Pericardium fibroblast (primary cell): ENCODE measurements around the gene TMED6. TPM values are rescaled to one million over a fixed set of nuclear protein-coding genes. Genes with fewer than 3 reads are reported as not detected.

Experiments used
- total RNA-seq: library from RNA; depleted of rRNA; stranded (reverse); fragments of >200 nt; gene quantifications from 2 replicates; pipeline ENCODE4 v1.2.3, GENCODE V29; 2015

Gene TMED6
- total RNA-seq = not detected in 2 replicates

GRCh38 chr16:69351309-69352027 lies at the start of gene TMED6:
Gene TMED6 (minus strand): TSS chr16:69351786. CDS start chr16:69351753, 33 bp downstream.

DNA sequence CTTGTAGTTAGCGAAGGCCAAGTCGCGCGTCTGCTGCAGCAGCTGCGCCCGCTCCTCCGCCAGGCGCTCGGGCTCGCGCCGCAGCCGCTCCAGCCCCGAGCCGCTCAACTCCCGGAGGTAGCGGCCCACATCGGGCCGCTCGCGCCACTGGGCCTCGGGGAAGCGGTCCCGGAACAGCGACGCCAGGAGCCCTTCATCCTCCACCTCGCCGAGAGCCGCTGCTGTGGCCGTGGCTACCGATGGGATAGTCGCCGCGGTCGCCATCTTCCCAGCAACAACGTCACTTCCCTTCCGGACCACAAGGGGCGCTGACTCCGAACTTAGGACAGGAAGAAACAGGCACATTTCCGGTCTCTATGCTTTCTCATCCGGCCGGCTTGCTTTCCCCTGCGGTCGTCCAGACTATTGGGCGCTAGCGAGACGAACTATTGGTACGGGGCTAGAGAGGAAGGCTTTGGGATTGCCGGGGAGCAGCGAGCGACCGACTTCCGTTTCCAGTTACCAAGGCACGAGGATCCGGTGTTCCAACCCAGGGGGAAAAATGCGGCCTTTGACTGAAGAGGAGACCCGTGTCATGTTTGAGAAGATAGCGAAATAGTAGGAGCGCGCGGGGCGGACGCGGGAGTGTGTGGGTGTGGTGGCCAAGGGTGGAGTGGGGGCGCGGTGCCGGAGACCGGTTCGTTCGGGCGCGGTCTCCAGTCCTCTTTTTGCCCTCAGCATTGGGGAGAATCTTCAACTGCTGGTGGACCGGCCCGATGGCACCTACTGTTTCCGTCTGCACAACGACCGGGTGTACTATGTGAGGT lies 12.1 kb downstream of the TMED6 start, which contains the start of the genes COG8 and NIP7:
Gene COG8, minus strand, starts transcription at position 276 of the 806 bp plus-strand sequence. Its CDS starts 12 bp downstream, at position 264.
Gene NIP7, plus strand, starts transcription at position 484 of the 806 bp plus-strand sequence. Its CDS starts 58 bp downstream, at position 542.

GRCh38 chr16:69330286-69331109 lies 21.1 kb downstream of the TMED6 start, which contains the start of gene PDF:
Gene PDF (minus strand): TSS chr16:69330588. CDS start chr16:69330570, 18 bp downstream.

GRCh38 chr16:69310653-69311532 lies 40.7 kb downstream of the TMED6 start, which contains the start of gene VPS4A:
Gene VPS4A (plus strand): TSS chr16:69311350. CDS start chr16:69311512, 162 bp downstream.

Other genes starting within 250 kb of the TMED6 start
- gene HAS3, start 246.1 kb downstream of the TMED6 start, total RNA-seq = 0.68 and 1.2 TPM in 2 replicates
- gene CHTF8, start 219.2 kb downstream of the TMED6 start, total RNA-seq = 45.2 and 62.1 TPM in 2 replicates
- 15.8 and 17.8 TPM in 2 replicates for gene UTP4, start 219.1 kb downstream of the TMED6 start, total RNA-seq
- gene SNTB2, start 164.6 kb downstream of the TMED6 start, total RNA-seq = 26.6 and 54.3 TPM in 2 replicates
- gene VPS4A, start 40.4 kb downstream of the TMED6 start, total RNA-seq = 30.6 and 31.2 TPM in 2 replicates
- gene PDF, start 21.2 kb downstream of the TMED6 start, total RNA-seq = 18.8 and 20.9 TPM in 2 replicates
- 38.6 and 51.7 TPM in 2 replicates for gene COG8, start 12.2 kb downstream of the TMED6 start, total RNA-seq
- 13.5 and 14.7 TPM in 2 replicates for gene NIP7, start 12.0 kb downstream of the TMED6 start, total RNA-seq
- 5.0 and 11.2 TPM in 2 replicates for gene TERF2, start 34.2 kb upstream of the TMED6 start, total RNA-seq
- gene CYB5B, start 72.8 kb upstream of the TMED6 start, total RNA-seq = 44.6 and 47.2 TPM in 2 replicates
- 9.5 and 11.5 TPM in 2 replicates for gene NFAT5, start 214.2 kb upstream of the TMED6 start, total RNA-seq